Activated B cell treated with CpG ODN at 0.5 μM for 24 hours (primary cell): ENCODE data around the gene GRIK4. TPM values are rescaled to one million over a fixed set of nuclear protein-coding genes. Genes with fewer than 3 reads are reported as not detected.

ENCODE experiments used
- ATAC-seq: fragments of 200-7000 bp; cut with Tn5 transposase; one replicate; pipeline ENCODE4 v1.10.0; 2021; ENCODE audit warnings: low read depth, mild to moderate bottlenecking, moderate library complexity
- CTCF ChIA-PET: fragments of 350-600 bp; sonication (Branson Sonifier 250); formaldehyde crosslinking; loops from one replicate; lab custom pipeline; 2021; ENCODE audit warnings: antibody characterized with exemption; lab: Charles Lee
- POLR2A ChIA-PET: fragments of 350-600 bp; sonication (Branson Sonifier 250); formaldehyde crosslinking; loops from one replicate; lab custom pipeline; 2021; ENCODE audit warnings: antibody characterized with exemption; lab: Charles Lee
- DNase-seq: peaks from one replicate; pipeline ENCODE4 v3.0.0; 2022
- H3K27ac Mint-ChIP-seq: one replicate; pipeline ENCODE4 v1.8.0; 2020; ENCODE audit warnings: mixed read lengths
- H3K27me3 Mint-ChIP-seq: one replicate; pipeline ENCODE4 v1.8.0; 2021; ENCODE audit warnings: mixed read lengths
- H3K36me3 Mint-ChIP-seq: one replicate; pipeline ENCODE4 v1.8.0; 2021; ENCODE audit warnings: low read depth, mixed read lengths
- H3K4me1 Mint-ChIP-seq: one replicate; pipeline ENCODE4 v1.8.0; 2021; ENCODE audit warnings: mixed read lengths
- H3K4me3 Mint-ChIP-seq: one replicate; pipeline ENCODE4 v1.8.0; 2020; ENCODE audit warnings: mild to moderate bottlenecking, mixed read lengths
- H3K9me3 Mint-ChIP-seq: one replicate; pipeline ENCODE4 v1.8.0; 2020; ENCODE audit warnings: mixed read lengths
- CTCF ChIP-seq: fragments of 200-600 bp; IDR thresholded peaks from one replicate; pipeline ENCODE4 v1.8.0; 2022; ENCODE audit warnings: antibody characterized with exemption, mild to moderate bottlenecking
- intact Hi-C: fragments of 100-400 bp; cut with micrococcal nuclease; formaldehyde crosslinking; loops from one replicate; pipeline ENCODE4 v1.15.1; 2024
- total RNA-seq: library from RNA; stranded (reverse); gene quantifications from 2 replicates; pipeline ENCODE4 v1.2.3, GENCODE V29; 2022

The GRIK4 gene
- total RNA-seq, 1 donor from 2014 or later = not detected

DNA sequence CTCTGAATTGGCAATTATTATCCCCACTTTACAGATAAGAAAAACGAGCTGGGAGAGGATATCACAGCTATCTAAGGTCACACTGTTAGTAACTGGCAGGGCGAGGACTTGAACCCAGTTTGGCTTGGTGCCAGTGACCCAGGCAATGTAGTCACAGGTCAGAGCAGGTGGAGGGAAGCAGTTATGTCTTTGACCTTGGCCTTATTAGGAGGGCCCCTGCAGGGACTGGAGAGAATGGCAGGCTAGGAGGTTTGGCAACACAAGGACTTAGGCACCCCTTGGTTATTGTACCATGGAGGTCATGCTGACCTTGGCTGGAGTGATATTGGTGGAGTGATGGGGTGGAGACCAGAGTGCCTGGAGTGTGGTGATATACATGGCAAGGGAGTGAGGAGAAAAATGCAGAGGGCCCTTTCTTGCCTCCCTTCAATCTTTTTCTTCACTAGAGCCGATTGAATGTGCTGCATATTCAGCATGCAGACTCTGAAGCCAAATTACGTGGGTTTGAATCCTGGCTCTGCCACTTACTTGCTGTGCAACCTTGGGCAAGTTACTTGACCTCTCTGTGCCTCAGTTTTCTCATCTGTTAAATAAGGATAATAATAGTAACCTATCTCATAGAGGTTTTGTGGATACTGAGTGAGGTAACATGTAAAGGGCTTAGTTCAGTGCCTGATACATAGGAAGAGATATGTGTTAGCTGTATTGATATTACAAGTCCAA lies 419.7 kb downstream of the GRIK4 start:
- Mint-ChIP-seq H3K27me3 (peaks cover 23% of the 10 kb centered on the region), H3K4me1 (peaks cover 8% of the 10 kb centered on the region), H3K9me3 (no peaks in the 10 kb centered on the region), H3K27ac (no peak overlapping the region), H3K4me3 (no peak overlapping the region), H3K36me3 (no peaks in the 10 kb centered on the region)
- TF ChIP-seq CTCF = no peak
- DNase-seq (no peak), ATAC-seq (no peak)
- CTCF ChIA-PET = no interaction called here
- intact Hi-C loops = loop anchor here (10.0 kb wide), 1 partner anchor 664 kb away; no protein-coding TSS in a partner anchor
- POLR2A ChIA-PET = no interaction called here

DNA sequence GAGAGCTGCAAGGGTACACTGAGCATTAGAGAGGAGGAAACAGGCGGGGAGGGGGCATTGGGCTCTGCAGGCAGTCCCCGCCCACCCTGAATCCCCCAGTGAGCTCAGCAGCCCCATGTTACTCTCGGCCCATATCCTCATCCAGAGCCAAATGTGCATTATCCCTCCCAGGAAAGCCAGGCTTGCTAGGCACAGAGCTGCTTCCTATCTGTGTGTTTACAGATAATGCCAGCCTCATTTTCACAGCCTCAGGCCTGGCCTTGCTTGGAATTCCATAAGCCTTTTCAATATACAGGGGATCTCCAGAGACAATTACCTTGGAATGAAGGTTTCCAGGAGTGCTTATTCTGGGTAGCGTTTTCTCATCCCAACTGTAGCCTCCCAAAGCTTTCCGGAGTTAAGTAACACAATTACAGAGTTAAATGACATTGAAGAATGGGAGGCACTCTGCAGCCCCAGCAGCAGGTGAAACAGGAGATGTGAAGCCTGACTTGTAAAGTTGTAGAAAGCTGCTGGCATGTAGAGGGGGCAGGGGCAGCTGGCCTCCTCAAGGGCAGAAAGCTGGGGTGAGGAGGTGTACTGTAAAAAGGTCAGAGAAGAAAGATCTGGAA lies 420.9 kb downstream of the GRIK4 start:
- DNase-seq (no peak), ATAC-seq (no peak)
- intact Hi-C loops = loop anchor here (10.0 kb wide), 1 partner anchor 662 kb away; no protein-coding TSS in a partner anchor
- ChIA-PET CTCF (no interaction called here), POLR2A (no interaction called here)
- Mint-ChIP-seq H3K4me1 (no peaks in the 10 kb centered on the region), H3K9me3 (no peaks in the 10 kb centered on the region), H3K36me3 (no peaks in the 10 kb centered on the region), H3K27ac (no peak overlapping the region), H3K27me3 (peaks cover 29% of the 10 kb centered on the region), H3K4me3 (no peak overlapping the region)
- no peak for TF ChIP-seq CTCF

GRCh38 chr11:120936356-120936755 lies 424.8 kb downstream of the GRIK4 start:
- no peak overlapping the region for H3K27ac Mint-ChIP-seq
- TF ChIP-seq CTCF = no peak
- ChIA-PET CTCF (no interaction called here), POLR2A (no interaction called here)
- ATAC-seq (no peak), DNase-seq (no peak)
- intact Hi-C loops = loop anchor here (10.0 kb wide), 1 partner anchor 658 kb away; no protein-coding TSS in a partner anchor
- H3K4me1 Mint-ChIP-seq = no peaks in the 10 kb centered on the region
- no peaks in the 10 kb centered on the region for H3K9me3 Mint-ChIP-seq
- no peaks in the 10 kb centered on the region for H3K36me3 Mint-ChIP-seq
- no peak overlapping the region for H3K4me3 Mint-ChIP-seq
- H3K27me3 Mint-ChIP-seq = peaks cover 48% of the 10 kb centered on the region

DNA sequence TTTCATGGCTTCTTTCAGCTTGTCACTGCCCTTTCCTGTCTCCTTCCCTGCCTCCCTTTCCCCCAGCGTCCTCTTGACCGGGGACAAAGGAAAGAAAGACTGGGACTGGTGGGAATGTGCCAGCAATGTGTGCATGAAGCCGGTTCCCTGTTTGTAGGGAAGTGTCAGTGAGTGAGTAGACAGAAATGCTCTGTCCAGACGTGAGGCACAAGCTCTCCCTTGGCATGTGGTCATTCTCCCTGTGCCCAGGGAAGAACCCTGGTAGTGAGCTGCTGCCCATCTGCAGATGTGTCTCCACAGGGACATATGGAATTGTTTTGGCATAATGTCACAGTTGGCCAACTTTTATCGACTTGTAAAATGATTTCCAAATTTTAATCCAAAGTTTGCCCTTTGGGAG lies 426.0 kb downstream of the GRIK4 start:
- DNase-seq = no peak
- no peak for ATAC-seq
- no peaks in the 10 kb centered on the region for H3K9me3 Mint-ChIP-seq
- no peak for TF ChIP-seq CTCF
- H3K4me1 Mint-ChIP-seq = no peaks in the 10 kb centered on the region
- ChIA-PET POLR2A (no interaction called here), CTCF (no interaction called here)
- H3K27ac Mint-ChIP-seq = no peak overlapping the region
- H3K36me3 Mint-ChIP-seq = no peaks in the 10 kb centered on the region
- intact Hi-C loops = loop anchor here (10.0 kb wide), 1 partner anchor 657 kb away; no protein-coding TSS in a partner anchor
- no peak overlapping the region for H3K4me3 Mint-ChIP-seq
- peaks cover 52% of the 10 kb centered on the region for H3K27me3 Mint-ChIP-seq

DNA sequence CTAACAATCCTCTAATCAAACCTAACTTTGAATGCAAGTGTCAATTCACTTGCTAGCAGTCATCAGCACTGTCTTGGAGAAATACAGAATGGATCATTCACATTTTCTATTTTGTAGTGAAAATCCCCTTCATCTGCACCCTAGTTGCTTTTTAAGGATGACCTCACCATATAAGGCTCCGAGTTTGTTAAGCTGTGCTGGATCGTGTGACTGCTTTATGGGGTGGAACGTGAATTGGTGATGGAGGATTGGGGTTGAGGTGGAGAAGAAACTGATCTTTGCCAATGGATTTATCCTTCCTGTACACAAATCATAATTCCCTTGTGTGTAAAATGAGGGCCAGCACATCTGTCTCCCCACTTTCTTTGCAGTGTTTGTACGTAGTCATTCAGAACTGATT lies 426.7 kb downstream of the GRIK4 start:
- CTCF ChIA-PET = no interaction called here
- Mint-ChIP-seq H3K27ac (no peak overlapping the region), H3K27me3 (peaks cover 46% of the 10 kb centered on the region), H3K9me3 (no peaks in the 10 kb centered on the region), H3K4me3 (no peak overlapping the region), H3K36me3 (no peaks in the 10 kb centered on the region), H3K4me1 (no peaks in the 10 kb centered on the region)
- ATAC-seq (no peak), DNase-seq (no peak)
- intact Hi-C loops = loop anchor here (10.0 kb wide), 1 partner anchor 657 kb away; no protein-coding TSS in a partner anchor
- POLR2A ChIA-PET = no interaction called here
- no peak for TF ChIP-seq CTCF
